ENCODE data around the gene GPR156. TPM values are rescaled to one million over a fixed set of nuclear protein-coding genes. Genes with fewer than 3 reads are reported as not detected.
"Not testable (repeated sequence)": the region's sequence is repeated elsewhere in the genome, so short reads cannot be mapped to it uniquely, and the experiment has no call there.

The GPR156 gene
- total and polyA plus RNA-seq, 9 of the 15 experiments (the other 6 are each of a cell fraction or from before 2014, with no cell fraction given) = 0.07 to 0.14 (median 0.12) TPM; not detected in 5

- no peak for ATAC-seq
- Histone ChIP-seq H3K9ac (ENCODE audit: insufficient read depth in 1 of 2, low read depth in 2 of 2, low read length in 2 of 2) (no peak overlapping the region), H3K4me3 (no peak overlapping the region), H4K20me1 (replicated peaks; ENCODE audit: control insufficient read depth, insufficient read depth, low read length) (no peaks in the 10 kb centered on the region), H3K27me3 (ENCODE audit: control insufficient read depth in 2 of 2, insufficient read depth in 2 of 2, low read length in 2 of 2) (no peaks in the 10 kb centered on the region), H3K36me3 (ENCODE audit: control insufficient read depth, insufficient read depth, low read length) (no peaks in the 10 kb centered on the region), H3K27ac (ENCODE audit: extremely low read depth, low read depth, low read length) (no peak overlapping the region), H3K4me1 (replicated peaks in 1 of 2; ENCODE audit: control insufficient read depth in 2 of 2, insufficient read depth in 2 of 2, low read length in 2 of 2) (0 out of 5 replicates have a peak, but pooled peaks cover 0 to 4% of the 10 kb centered on the region in 2 experiments), H3K9me3 (replicated peaks; ENCODE audit: control insufficient read depth, insufficient read depth, low read depth, low read length) (no peaks in the 10 kb centered on the region), H3K79me2 (ENCODE audit: control insufficient read depth, insufficient read depth, low read length) (no peaks in the 10 kb centered on the region), H3K9me1 (ENCODE audit: control insufficient read depth, insufficient read depth, low read length) (no peaks in the 10 kb centered on the region), H3K4me2 (ENCODE audit: insufficient read depth, low read length) (no peak overlapping the region), H2AFZ (ENCODE audit: low read depth, low read length) (no peak overlapping the region)
- intact Hi-C loops (cut with micrococcal nuclease) (no loop called here), in situ Hi-C loops (cut with MboI) (no loop called here)
- TF ChIP-seq FOXA1 (IDR thresholded peaks at IDR 0.05; ENCODE audit: borderline replicate concordance) = no peak
- CTCF ChIA-PET (ENCODE audit: low intra/inter-chr PET ratio) = no interaction called here
- POLR2A ChIA-PET = no interaction called here
- DNase-seq (ENCODE audit: extremely low read depth in 1 of 4, low spot score in 3 of 4) = no peak
- no peak for FAIRE-seq
- BruUV-seq (replicated peaks) = no TSS peak
Observed at GRCh38 chr3:120156699-120157098, 128.3 kb downstream of the GPR156 start.

GRCh38 chr3:120155694-120156093 lies 129.3 kb downstream of the GPR156 start:
- intact Hi-C loops (cut with micrococcal nuclease); H3K4me3 ChIP-seq; H3K27ac ChIP-seq (ENCODE audit: extremely low read depth, low read depth, low read length); H3K9ac ChIP-seq (ENCODE audit: insufficient read depth in 1 of 2, low read depth in 2 of 2, low read length in 2 of 2); H4K20me1 ChIP-seq (replicated peaks; ENCODE audit: control insufficient read depth, insufficient read depth, low read length); H3K27me3 ChIP-seq (ENCODE audit: control insufficient read depth in 2 of 2, insufficient read depth in 2 of 2, low read length in 2 of 2); H3K9me1 ChIP-seq (ENCODE audit: control insufficient read depth, insufficient read depth, low read length); H3K79me2 ChIP-seq (ENCODE audit: control insufficient read depth, insufficient read depth, low read length); FAIRE-seq; DNase-seq (ENCODE audit: extremely low read depth in 1 of 4, low spot score in 3 of 4); H3K4me1 ChIP-seq (replicated peaks in 1 of 2; ENCODE audit: control insufficient read depth in 2 of 2, insufficient read depth in 2 of 2, low read length in 2 of 2); ATAC-seq; H3K36me3 ChIP-seq (ENCODE audit: control insufficient read depth, insufficient read depth, low read length); in situ Hi-C loops (cut with MboI); H3K9me3 ChIP-seq (replicated peaks; ENCODE audit: control insufficient read depth, insufficient read depth, low read depth, low read length); H3K4me2 ChIP-seq (ENCODE audit: insufficient read depth, low read length); POLR2A ChIA-PET; H2AFZ ChIP-seq (ENCODE audit: low read depth, low read length); CTCF ChIA-PET (ENCODE audit: low intra/inter-chr PET ratio); BruUV-seq (replicated peaks): not testable (repeated sequence)
- WGBS (ENCODE audit: insufficient coverage, low coverage, missing lambda C conversion rate) = 12% methylated on average over 3 of the region's 3 CpGs
- TF ChIP-seq ZNF707 (CRISPR knock-in tag; conservative IDR thresholded peaks at IDR 0.05) = peak; percentile 84

Data from K562 (cell line).